HCT116 (cell line): ENCODE results near the gene COMMD10. TPM values are rescaled to one million over a fixed set of nuclear protein-coding genes. Genes with fewer than 3 reads are reported as not detected.

Source experiments
- ATAC-seq: fragments of 200-7000 bp; cut with Tn5 transposase; 2 replicates; pipeline ENCODE4 v1.9.1; 2020; ENCODE audit warnings: mild to moderate bottlenecking, moderate library complexity
- BruUV-seq: library from RNA; stranded (reverse); fragments of 400-500 nt; replicated peaks from 2 replicates; lab custom pipeline; 2021; lab: Mats Ljungman, UMichigan
- CTCF ChIA-PET: fragments of 300-600 bp; sonication (Branson Sonifier 250); formaldehyde crosslinking; loops from one replicate; lab custom pipeline; 2021; ENCODE audit warnings: antibody characterized with exemption; lab: Charles Lee
- POLR2A ChIA-PET: fragments of 300-600, 350-600 bp; sonication (Branson Sonifier 250); formaldehyde crosslinking; loops from one replicate; lab custom pipeline; 2021; ENCODE audit warnings: antibody characterized with exemption; lab: Charles Lee
- RAD21 ChIA-PET, 2 experiments: fragments of 300-600 bp; sonication (Branson Sonifier 250); formaldehyde crosslinking; loops; one replicate each; lab custom pipeline; 2023; ENCODE audit warnings: low total read pairs in 2 of 2; ENCODE audit not compliant: uncharacterized antibody in 2 of 2, unreplicated experiment in 2 of 2, low non-redundant PET in 1 of 2; lab: Charles Lee
- DNase-seq: peaks from one replicate; pipeline ENCODE4 v3.0.0-alpha.2; 2010; ENCODE audit warnings: low read depth, low spot score
- H2AFZ ChIP-seq: fragments of 200-600 bp; shearing (Covaris generic), sonication (generic); 2 replicates; pipeline ENCODE4 v1.6.1; 2017; ENCODE audit warnings: low read depth, mixed run types, mixed read lengths, antibody characterized with exemption, low read length; ENCODE audit not compliant: poor library complexity, severe bottlenecking
- H3K27ac ChIP-seq: 2 replicates; pipeline ENCODE4 v1.5.1; 2012; ENCODE audit warnings: low read depth, low read length
- H3K27me3 ChIP-seq: fragments of 200-600 bp; sonication (generic); 2 replicates; pipeline ENCODE4 v1.6.1; 2016; ENCODE audit warnings: mixed run types, low read length, mixed read lengths; ENCODE audit not compliant: insufficient read depth
- H3K36me3 ChIP-seq, 2 experiments: fragments of 200-500 bp in 1 of 2; fragments of 200-600 bp in 1 of 2; sonication (Bioruptor generic) in 1 of 2; sonication (generic) in 1 of 2; 2 replicates each; pipeline versions ENCODE4 v1.5.1 to v1.6.1; 2014 to 2016; ENCODE audit warnings: low read length in 2 of 2, inconsistent platforms in 1 of 2, mixed read lengths in 1 of 2, mixed run types in 1 of 2; ENCODE audit not compliant: insufficient read depth in 2 of 2, control insufficient read depth in 1 of 2
- H3K4me1 ChIP-seq, 2 experiments: fragments of 200-600 bp in 1 of 2; sonication (generic) in 1 of 2; 2 replicates each; pipeline versions ENCODE4 v1.5.1 to v1.6.1; 2012 to 2017; ENCODE audit warnings: low read length in 2 of 2, inconsistent platforms in 1 of 2, mild to moderate bottlenecking in 1 of 2, mixed read lengths in 1 of 2, mixed run types in 1 of 2, moderate library complexity in 1 of 2; ENCODE audit not compliant: insufficient read depth in 2 of 2, control insufficient read depth in 1 of 2
- H3K4me2 ChIP-seq: fragments of 200-600 bp; sonication (generic); 2 replicates; pipeline ENCODE4 v1.6.1; 2017; ENCODE audit warnings: mixed run types, low read length, mixed read lengths
- H3K4me3 ChIP-seq, 2 experiments: fragments of 200-600 bp in 1 of 2; sonication (generic) in 1 of 2; replicated peaks in 1 of 2; 2 replicates each; pipeline ENCODE4 v1.5.1; 2011 to 2016; ENCODE audit warnings: low read length in 2 of 2, control low read depth in 1 of 2, low read depth in 1 of 2, mild to moderate bottlenecking in 1 of 2, mixed read lengths in 1 of 2, mixed run types in 1 of 2
- H3K79me2 ChIP-seq: fragments of 200-600 bp; sonication (generic); 2 replicates; pipeline ENCODE4 v1.6.1; 2017; ENCODE audit warnings: mild to moderate bottlenecking, mixed run types, low read length, moderate library complexity, mixed read lengths; ENCODE audit not compliant: insufficient read depth
- H3K9ac ChIP-seq: fragments of 200-600 bp; sonication (generic); 2 replicates; pipeline ENCODE4 v1.6.1; 2016; ENCODE audit warnings: low read length, mixed read lengths
- H3K9me2 ChIP-seq: fragments of 200-600 bp; sonication (generic), shearing (Covaris generic); 2 replicates; pipeline ENCODE4 v1.6.1; 2017; ENCODE audit warnings: mixed run types, mild to moderate bottlenecking, moderate library complexity; ENCODE audit not compliant: insufficient read depth
- H3K9me3 ChIP-seq, 2 experiments: fragments of 200-500 bp in 1 of 2; fragments of 200-600 bp in 1 of 2; sonication (Bioruptor generic) in 1 of 2; sonication (generic) in 1 of 2; 2 replicates each; pipeline ENCODE4 v1.6.1; 2014 to 2017; ENCODE audit warnings: low read length in 2 of 2, mixed read lengths in 2 of 2, inconsistent platforms in 1 of 2, low read depth in 1 of 2, mild to moderate bottlenecking in 1 of 2, mixed run types in 1 of 2, moderate library complexity in 1 of 2; ENCODE audit not compliant: control insufficient read depth in 1 of 2, insufficient read depth in 1 of 2
- H4K20me1 ChIP-seq: fragments of 200-600 bp; sonication (generic), shearing (Covaris generic); 2 replicates; pipeline ENCODE4 v1.6.1; 2017; ENCODE audit warnings: mixed run types, mild to moderate bottlenecking, moderate library complexity; ENCODE audit not compliant: insufficient read depth
- CBX3 ChIP-seq: IDR thresholded peaks from 2 replicates; pipeline ENCODE4 v1.6.1; 2012; ENCODE audit warnings: low read depth
- CEBPB ChIP-seq: IDR thresholded peaks from 2 replicates; pipeline ENCODE4 v1.6.1; 2012; ENCODE audit warnings: low read depth
- EGR1 ChIP-seq: IDR thresholded peaks from 2 replicates; pipeline ENCODE4 v1.6.1; 2012; ENCODE audit warnings: low read depth
- FOSL1 ChIP-seq: IDR thresholded peaks from 2 replicates; pipeline ENCODE4 v1.6.1; 2012; ENCODE audit warnings: low read depth
- POLR2AphosphoS5 ChIP-seq: IDR thresholded peaks from 2 replicates; pipeline ENCODE4 v1.6.1; 2011; ENCODE audit warnings: mild to moderate bottlenecking, low read depth, low read length, moderate library complexity
- SIN3A ChIP-seq: IDR thresholded peaks from 2 replicates; pipeline ENCODE4 v1.6.1; 2012; ENCODE audit warnings: low read depth
- ZFX ChIP-seq: fragments of 450-650 bp; IDR thresholded peaks from 2 replicates; pipeline ENCODE4 v1.6.1; 2017
- intact Hi-C: fragments of 100-400 bp; cut with micrococcal nuclease; formaldehyde crosslinking; loops from 2 replicates; pipeline ENCODE4 v1.10.0; 2022
- total RNA-seq: library from RNA; stranded (reverse); gene quantifications from one replicate; pipeline ENCODE4 v1.2.1, GENCODE V29; 2021; ENCODE audit not compliant: unreplicated experiment
- TF ChIP-seq, protein P1 (sequence below): IDR thresholded peaks from 2 replicates; pipeline ENCODE4 v1.6.1; 2012
- TF ChIP-seq, protein P2 (sequence below): IDR thresholded peaks from 2 replicates; pipeline ENCODE4 v1.6.1; 2012
- TF ChIP-seq, protein P3 (sequence below): IDR thresholded peaks from 2 replicates; pipeline ENCODE4 v1.6.1; 2012; ENCODE audit warnings: low read depth

The COMMD10 gene
- total RNA-seq, 1 experiment from 2014 or later = 35.3 TPM

DNA sequence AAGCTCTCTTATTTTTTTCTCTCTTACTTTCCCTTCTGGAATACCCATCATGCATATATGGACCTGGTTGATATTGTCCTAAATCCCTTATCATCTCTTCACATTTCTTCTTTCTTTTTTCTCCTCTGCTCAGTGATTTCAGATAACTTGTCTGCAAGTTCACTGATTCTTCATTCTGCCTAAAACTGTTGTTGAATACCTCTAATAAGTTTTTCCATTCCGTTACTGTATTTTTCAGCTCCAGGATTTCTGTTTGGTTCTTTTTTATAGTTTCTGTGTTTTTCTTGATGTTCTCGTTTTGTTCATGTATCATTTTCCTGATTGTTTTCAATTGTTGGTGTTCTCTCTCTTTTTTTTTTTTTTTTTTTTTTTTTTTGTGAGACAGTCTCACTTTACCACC, 203.7 kb downstream of the COMMD10 start:
- ATAC-seq = no peak
- H3K4me3 ChIP-seq = no peak overlapping the region
- H3K9me3 ChIP-seq = 0 out of 4 replicates have a peak, but pooled peaks cover 0 to 3% of the 10 kb centered on the region in 2 experiments
- intact Hi-C loops = no loop called here
- CTCF ChIA-PET = no interaction called here
- TF ChIP-seq EGR1 = no peak
- TF ChIP-seq, protein P1, sequence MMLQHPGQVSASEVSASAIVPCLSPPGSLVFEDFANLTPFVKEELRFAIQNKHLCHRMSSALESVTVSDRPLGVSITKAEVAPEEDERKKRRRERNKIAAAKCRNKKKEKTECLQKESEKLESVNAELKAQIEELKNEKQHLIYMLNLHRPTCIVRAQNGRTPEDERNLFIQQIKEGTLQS = no peak
- TF ChIP-seq POLR2AphosphoS5 = no peak
- TF ChIP-seq, protein P2, sequence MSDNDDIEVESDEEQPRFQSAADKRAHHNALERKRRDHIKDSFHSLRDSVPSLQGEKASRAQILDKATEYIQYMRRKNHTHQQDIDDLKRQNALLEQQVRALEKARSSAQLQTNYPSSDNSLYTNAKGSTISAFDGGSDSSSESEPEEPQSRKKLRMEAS = no peak
- no peak for TF ChIP-seq SIN3A
- TF ChIP-seq ZFX = no peak
- TF ChIP-seq CEBPB = no peak
- TF ChIP-seq, protein P3, sequence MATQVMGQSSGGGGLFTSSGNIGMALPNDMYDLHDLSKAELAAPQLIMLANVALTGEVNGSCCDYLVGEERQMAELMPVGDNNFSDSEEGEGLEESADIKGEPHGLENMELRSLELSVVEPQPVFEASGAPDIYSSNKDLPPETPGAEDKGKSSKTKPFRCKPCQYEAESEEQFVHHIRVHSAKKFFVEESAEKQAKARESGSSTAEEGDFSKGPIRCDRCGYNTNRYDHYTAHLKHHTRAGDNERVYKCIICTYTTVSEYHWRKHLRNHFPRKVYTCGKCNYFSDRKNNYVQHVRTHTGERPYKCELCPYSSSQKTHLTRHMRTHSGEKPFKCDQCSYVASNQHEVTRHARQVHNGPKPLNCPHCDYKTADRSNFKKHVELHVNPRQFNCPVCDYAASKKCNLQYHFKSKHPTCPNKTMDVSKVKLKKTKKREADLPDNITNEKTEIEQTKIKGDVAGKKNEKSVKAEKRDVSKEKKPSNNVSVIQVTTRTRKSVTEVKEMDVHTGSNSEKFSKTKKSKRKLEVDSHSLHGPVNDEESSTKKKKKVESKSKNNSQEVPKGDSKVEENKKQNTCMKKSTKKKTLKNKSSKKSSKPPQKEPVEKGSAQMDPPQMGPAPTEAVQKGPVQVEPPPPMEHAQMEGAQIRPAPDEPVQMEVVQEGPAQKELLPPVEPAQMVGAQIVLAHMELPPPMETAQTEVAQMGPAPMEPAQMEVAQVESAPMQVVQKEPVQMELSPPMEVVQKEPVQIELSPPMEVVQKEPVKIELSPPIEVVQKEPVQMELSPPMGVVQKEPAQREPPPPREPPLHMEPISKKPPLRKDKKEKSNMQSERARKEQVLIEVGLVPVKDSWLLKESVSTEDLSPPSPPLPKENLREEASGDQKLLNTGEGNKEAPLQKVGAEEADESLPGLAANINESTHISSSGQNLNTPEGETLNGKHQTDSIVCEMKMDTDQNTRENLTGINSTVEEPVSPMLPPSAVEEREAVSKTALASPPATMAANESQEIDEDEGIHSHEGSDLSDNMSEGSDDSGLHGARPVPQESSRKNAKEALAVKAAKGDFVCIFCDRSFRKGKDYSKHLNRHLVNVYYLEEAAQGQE = no peak
- TF ChIP-seq CBX3 = no peak
- no peak for TF ChIP-seq FOSL1
- no peaks in the 10 kb centered on the region for H3K4me1 ChIP-seq
- H3K9me2 ChIP-seq = no peaks in the 10 kb centered on the region
- H3K27me3 ChIP-seq = no peaks in the 10 kb centered on the region
- H3K4me2 ChIP-seq = no peak overlapping the region
- no peaks in the 10 kb centered on the region for H4K20me1 ChIP-seq
- H3K79me2 ChIP-seq = no peaks in the 10 kb centered on the region
- RAD21 ChIA-PET = no interaction called here
- no TSS peak for BruUV-seq
- no peaks in the 10 kb centered on the region for H3K36me3 ChIP-seq
- H3K27ac ChIP-seq = no peak overlapping the region
- POLR2A ChIA-PET = no interaction called here
- no peak overlapping the region for H3K9ac ChIP-seq
- DNase-seq = no peak
- no peak overlapping the region for H2AFZ ChIP-seq
